GM18517 (cell line): ENCODE measurements around the gene SGSH.
"Not testable (repeated sequence)": the region's sequence is repeated elsewhere in the genome, so short reads cannot be mapped to it uniquely, and the experiment has no call there.

ENCODE experiments used
- ATAC-seq: cut with Tn5 transposase; IDR thresholded peaks from one replicate; pipeline ENCODE4 v1.9.1; 2021; ENCODE audit warnings: mild to moderate bottlenecking, moderate library complexity; ENCODE audit not compliant: unreplicated experiment

SGSH gene

DNA sequence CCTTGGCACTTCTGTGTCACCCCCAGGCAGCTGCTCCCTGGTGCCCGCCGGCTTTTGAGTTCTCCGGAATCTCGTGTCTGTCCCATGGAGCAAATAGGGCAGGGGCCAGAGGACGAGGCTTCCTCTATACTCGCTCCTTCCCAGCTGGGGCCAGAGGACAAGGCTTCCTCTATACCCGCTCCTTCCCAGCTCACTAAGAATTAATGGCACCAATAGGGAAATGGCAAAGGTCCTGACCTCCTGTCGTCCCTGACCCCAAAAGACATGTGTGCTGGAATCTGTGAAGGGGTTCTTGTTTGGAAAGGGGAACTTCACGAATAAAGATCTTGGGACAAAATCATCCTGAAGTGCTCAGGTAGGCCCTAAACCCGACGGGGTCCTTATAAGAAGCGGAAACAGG lies 7.6 kb downstream of the SGSH start:
- no peak for ATAC-seq

GRCh38 chr17:80212109-80212508 lies 8.0 kb downstream of the SGSH start:
- no peak for ATAC-seq

DNA sequence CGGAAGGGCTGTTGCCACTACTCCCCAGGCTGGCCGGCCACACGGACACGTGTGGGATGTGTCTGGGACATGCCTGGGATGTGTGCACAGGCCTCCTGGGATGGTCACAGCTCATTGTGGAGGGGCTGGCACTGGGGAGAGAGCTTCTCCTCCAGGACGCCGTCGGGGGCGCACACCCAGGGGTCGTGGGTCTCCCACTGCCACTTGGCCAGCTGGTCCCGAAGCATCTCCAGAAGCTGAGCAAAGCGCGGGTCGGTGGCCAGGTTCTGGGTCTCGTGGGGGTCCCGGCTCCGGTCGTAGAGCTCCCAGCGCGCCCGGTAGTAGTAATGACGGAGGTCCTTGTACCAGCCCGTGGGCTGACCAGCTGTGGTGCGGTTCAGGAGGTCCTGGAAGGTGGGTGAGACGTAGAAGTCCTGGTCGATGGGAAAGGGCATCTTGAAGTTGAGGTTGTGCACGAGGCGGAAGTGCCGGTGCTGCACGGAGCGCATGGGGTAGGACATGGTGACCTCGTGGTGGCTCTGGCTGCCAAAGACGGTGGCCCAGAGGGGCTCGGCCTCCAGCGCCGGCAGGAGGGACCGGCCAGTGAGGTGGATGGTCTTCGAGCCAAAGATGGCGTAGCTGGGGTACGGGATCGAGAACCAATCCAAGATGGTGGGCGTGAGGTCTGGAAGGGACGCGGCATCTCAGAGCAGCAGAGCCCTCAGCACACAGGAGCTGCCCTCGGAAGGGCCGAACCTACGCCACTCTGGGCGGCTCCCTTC lies 9.6 kb downstream of the SGSH start:
- ATAC-seq: no peak

GRCh38 chr17:80209765-80210164 lies 10.4 kb downstream of the SGSH start:
- no peak for ATAC-seq

DNA sequence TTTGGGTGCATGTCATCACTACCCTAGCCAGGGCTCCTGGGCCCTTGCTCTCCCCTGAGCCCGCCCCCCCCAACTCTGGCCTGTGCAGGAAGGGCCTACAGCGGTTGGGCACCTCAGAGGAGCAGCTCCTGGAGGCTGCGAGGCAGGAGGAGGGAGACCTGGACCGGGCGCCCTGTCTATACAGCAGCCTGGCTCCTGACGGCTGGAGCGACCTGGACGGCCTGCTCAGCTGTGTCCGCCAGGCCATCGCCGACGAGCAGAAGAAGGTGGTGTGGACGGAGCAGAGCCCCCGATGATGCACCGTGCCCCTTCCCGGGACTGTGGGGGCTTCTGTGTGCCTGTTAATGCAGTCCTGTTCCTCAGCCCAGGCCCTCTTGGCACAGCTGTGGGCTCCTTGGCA lies 12.1 kb downstream of the SGSH start:
- ATAC-seq: no peak

GRCh38 chr17:80205811-80206210 lies 14.3 kb downstream of the SGSH start:
- ATAC-seq: no peak

- no peak for ATAC-seq
Observed at GRCh38 chr17:80204626-80205468, 15.3 kb downstream of the SGSH start.

DNA sequence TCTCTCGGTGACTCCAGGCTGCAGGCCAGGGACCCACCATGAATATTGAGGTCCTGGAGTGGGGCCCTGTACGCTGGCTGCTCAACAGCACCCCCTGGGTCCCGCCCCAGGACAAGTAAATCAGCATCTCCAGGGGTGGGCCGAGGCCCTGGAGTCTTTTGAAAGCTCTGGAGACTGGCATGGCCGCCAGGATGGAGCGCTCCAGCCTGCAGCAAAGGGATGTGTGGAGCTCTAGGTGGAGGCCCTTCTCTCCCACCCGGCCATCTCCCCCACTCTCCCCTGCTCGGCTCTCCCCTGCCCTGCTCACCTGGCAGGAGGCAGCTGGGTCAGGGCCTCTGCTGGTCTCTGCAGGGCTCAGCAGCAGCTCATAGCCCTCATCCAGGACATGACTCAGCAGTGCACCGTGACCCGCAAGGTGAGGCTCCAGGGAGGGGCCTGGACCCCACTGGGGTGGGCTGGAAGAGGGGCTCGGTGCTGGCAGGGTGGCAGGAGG lies 16.6 kb downstream of the SGSH start:
- no peak for ATAC-seq

- no peak for ATAC-seq
Observed at GRCh38 chr17:80202197-80202596, 17.9 kb downstream of the SGSH start.

- ATAC-seq: no peak
Observed at GRCh38 chr17:80201446-80201845, 18.7 kb downstream of the SGSH start.

DNA sequence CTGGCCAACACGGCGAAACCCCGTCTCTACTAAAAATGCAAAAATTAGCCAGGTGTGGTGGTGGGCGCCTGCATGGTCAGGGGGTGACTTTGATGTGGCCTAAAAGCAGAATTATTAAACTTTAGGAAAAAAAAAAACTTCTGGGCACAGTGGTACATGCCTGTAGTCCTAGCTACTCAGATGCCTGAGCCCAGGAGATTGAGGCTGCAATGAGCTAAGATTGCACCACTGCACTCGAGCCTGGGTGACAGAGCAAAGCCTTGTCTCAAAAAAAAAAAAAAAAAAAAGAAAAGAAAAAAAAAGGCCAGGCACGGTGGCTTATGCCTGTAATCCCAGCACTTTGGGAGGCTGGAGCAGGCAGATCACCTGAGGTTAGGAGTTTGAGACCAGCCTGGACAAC lies 20.8 kb downstream of the SGSH start:
- not testable (repeated sequence) for ATAC-seq

DNA sequence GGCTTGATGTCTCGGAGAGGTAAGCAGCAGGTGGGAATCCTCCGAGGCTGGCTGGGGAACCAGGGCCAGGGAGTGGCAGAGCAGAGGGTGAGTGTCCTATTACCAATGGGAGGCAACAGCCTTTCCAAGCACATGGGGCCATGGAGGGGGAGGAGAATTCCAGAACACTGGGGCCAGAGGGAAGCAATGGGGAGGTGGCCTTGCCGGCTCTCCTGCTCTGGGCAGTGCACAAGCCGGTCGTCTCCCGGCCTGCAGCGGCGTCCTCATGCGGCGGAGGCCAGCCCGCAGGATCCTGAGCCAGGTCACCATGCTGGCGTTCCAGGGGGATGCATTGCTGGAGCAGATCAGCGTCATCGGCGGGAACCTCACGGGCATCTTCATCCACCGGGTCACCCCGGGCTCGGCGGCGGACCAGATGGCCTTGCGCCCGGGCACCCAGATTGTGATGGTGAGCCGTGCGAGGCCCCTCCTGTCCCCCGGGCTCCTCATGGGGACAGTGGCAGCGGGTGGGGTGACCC lies 21.9 kb downstream of the SGSH start:
- ATAC-seq: no peak

DNA sequence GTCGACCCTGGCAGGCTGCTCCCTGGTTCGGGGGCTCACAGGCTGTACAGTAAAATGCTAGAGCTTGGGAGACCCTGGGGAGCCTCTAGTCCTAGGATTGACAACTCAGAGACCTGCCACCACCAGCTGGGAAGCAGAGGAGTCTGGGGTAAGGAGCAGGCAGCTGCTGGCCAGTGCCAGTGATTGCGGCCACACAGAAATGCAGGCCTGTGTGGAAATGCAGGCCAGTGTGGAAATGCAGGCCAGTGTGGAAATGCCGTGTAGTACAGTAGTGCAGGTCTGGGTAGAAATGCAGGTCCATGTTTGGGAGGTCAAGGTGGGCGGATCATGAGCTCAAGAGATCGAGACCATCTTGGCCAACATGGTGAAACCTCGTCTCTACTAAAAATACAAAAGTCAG lies 23.5 kb downstream of the SGSH start:
- ATAC-seq: no peak

- ATAC-seq: no peak
Observed at GRCh38 chr17:80195671-80196529, 24.2 kb downstream of the SGSH start.

GRCh38 chr17:80195141-80195540 lies 25.0 kb downstream of the SGSH start:
- ATAC-seq: no peak

DNA sequence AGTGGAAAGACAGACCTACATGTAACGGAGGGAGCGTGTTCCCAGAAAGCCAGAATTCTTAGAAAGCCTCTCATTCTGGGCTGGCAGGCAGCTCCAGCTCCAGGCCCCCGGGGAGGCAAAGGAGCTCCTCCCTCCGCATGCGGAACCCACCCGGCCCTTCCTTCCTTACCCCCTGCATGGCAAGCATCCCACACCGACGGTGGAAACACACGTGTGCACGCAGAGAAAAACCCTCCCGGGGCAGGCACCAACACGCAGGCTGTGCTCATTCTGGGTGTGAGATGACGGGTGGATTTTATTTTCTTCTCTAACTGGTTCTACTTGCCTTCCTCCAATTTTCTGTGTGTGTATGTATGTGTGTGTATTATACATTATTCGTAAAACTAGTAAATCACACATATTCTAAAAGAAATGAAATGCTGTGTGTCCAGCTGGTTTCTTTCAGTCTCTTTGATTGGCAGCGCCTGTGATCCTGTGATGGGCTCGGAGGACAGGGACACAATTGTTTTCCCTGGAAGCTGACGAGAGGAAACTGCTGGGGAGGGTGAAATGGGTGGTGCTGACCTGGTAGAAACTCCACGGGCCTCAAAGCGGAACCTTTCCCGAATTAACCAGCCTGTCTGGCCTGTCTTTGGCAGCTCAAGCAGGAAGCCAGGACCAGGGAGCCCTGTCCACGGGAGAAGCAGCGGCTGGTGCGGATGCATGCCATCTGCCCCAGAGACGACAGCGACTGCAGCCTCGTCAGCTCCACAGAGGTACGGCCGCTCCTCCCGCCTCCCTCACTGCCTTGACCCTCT lies 28.1 kb downstream of the SGSH start:
- ATAC-seq: no peak

DNA sequence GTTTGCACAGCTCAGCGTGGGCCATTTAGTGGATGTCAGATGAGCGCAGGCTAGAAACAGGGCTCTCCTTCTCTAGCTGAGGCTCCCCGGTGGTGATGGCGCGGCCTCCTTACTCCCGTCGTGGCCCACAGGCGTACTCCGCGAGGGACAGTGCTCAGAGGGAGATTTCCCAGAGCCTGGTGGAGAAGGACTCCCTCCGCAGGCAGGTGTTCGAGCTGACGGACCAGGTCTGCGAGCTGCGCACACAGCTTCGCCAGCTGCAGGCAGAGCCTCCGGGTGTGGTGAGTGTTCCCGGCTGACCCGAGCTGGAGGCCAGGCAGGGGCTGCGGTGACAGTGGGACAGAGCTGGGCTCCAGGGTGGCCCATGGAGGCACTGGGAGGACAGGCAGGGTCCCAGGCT lies 28.9 kb downstream of the SGSH start:
- ATAC-seq: no peak

GRCh38 chr17:80190716-80191115 lies 29.4 kb downstream of the SGSH start:
- ATAC-seq: no peak

DNA sequence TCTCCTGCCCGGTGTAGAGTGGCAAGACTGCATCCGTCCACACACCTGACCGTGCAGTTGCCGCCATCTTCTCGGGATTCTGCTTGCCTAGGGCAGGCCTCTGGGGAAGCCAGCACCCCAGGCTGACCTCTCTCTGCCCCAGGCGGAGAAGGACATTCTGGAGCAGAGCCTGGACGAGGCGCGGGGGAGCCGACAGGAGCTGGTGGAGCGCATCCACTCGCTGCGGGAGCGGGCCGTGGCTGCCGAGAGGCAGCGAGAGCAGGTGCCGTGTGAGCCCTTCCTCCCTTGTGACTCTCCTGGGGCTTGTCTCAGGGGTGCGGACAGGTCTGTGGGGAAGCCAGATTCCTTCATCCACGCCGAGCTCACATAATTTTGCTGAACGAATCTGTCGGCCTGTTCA lies 30.5 kb downstream of the SGSH start:
- no peak for ATAC-seq

DNA sequence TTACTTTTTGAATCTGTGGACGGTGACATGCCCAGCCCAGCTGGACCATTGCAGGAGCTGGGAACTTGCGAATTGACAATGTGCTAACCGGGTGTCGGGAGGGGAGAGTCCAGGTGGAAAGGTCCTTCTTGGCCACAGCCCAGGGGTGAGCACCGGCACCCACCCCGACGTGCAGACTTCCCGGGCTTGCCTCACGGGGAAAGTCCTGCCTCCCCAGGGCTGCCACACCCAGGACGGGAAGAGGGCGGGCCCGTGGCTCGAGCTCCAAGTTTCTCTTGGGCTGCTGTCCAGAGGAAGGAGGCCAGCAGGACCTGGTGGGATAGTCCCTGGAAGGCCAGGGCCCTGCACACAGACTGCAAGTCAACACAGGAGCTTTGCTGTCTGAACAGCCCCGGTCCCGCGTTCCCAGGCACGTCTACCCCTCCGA lies 32.6 kb downstream of the SGSH start:
- ATAC-seq: no peak
